ENCODE data around the gene KDM7A. TPM values are rescaled to one million over a fixed set of nuclear protein-coding genes. Genes with fewer than 3 reads are reported as not detected.
"Not testable (repeated sequence)": the region's sequence is repeated elsewhere in the genome, so short reads cannot be mapped to it uniquely, and the experiment has no call there.

Gene KDM7A
- polyA plus RNA-seq, 3 donors = 11.8 to 12.4 (median 11.8) TPM

GRCh38 chr7:140160308-140160707, 16.5 kb downstream of the KDM7A start:
- DNase-seq (ENCODE audit: low read depth in 3 of 3, low spot score in 2 of 3) = no peak

GRCh38 chr7:140159497-140159896, 17.3 kb downstream of the KDM7A start:
- DNase-seq (ENCODE audit: low read depth in 3 of 3, low spot score in 2 of 3) = no peak

- no peak for DNase-seq (ENCODE audit: low read depth in 3 of 3, low spot score in 2 of 3)
Observed at GRCh38 chr7:140156460-140157080, 20.2 kb downstream of the KDM7A start.

- no peak for DNase-seq (ENCODE audit: low read depth in 3 of 3, low spot score in 2 of 3)
Observed at GRCh38 chr7:140155428-140155827, 21.4 kb downstream of the KDM7A start.

- DNase-seq (ENCODE audit: low read depth in 3 of 3, low spot score in 2 of 3) = no peak
Observed at GRCh38 chr7:140153666-140154161, 23.1 kb downstream of the KDM7A start.

- no peak for DNase-seq (ENCODE audit: low read depth in 3 of 3, low spot score in 2 of 3)
Observed at GRCh38 chr7:140146574-140146973, 30.2 kb downstream of the KDM7A start.

GRCh38 chr7:140145709-140146108, 31.1 kb downstream of the KDM7A start:
- no peak for DNase-seq (ENCODE audit: low read depth in 3 of 3, low spot score in 2 of 3)

- DNase-seq (ENCODE audit: low read depth in 3 of 3, low spot score in 2 of 3) = no peak
Observed at GRCh38 chr7:140144821-140145220, 32.0 kb downstream of the KDM7A start.

- no peak for DNase-seq (ENCODE audit: low read depth in 3 of 3, low spot score in 2 of 3)
Observed at GRCh38 chr7:140143997-140144396, 32.8 kb downstream of the KDM7A start.

- no peak for DNase-seq (ENCODE audit: low read depth in 3 of 3, low spot score in 2 of 3)
Observed at GRCh38 chr7:140142031-140142430, 34.8 kb downstream of the KDM7A start.

GRCh38 chr7:140141256-140141655, 35.5 kb downstream of the KDM7A start:
- DNase-seq (ENCODE audit: low read depth in 3 of 3, low spot score in 2 of 3) = no peak

- DNase-seq (ENCODE audit: low read depth in 3 of 3, low spot score in 2 of 3) = no peak
Observed at GRCh38 chr7:140137078-140137477, 39.7 kb downstream of the KDM7A start.

GRCh38 chr7:140136073-140136472, 40.7 kb downstream of the KDM7A start:
- DNase-seq (ENCODE audit: low read depth in 3 of 3, low spot score in 2 of 3) = no peak

GRCh38 chr7:140134039-140134438, 42.7 kb downstream of the KDM7A start:
- DNase-seq (ENCODE audit: low read depth in 3 of 3, low spot score in 2 of 3) = no peak

GRCh38 chr7:140127360-140128127, 49.2 kb downstream of the KDM7A start:
- DNase-seq (ENCODE audit: low read depth in 3 of 3, low spot score in 2 of 3) = no peak

GRCh38 chr7:140126435-140127034, 50.2 kb downstream of the KDM7A start:
- no peak for DNase-seq (ENCODE audit: low read depth in 3 of 3, low spot score in 2 of 3)

- DNase-seq (ENCODE audit: low read depth in 3 of 3, low spot score in 2 of 3) = no peak
Observed at GRCh38 chr7:140122965-140123364, 53.8 kb downstream of the KDM7A start.

GRCh38 chr7:140121326-140121725, 55.5 kb downstream of the KDM7A start:
- no peak for DNase-seq (ENCODE audit: low read depth in 3 of 3, low spot score in 2 of 3)

- DNase-seq (ENCODE audit: low read depth in 3 of 3, low spot score in 2 of 3) = not testable (repeated sequence)
Observed at GRCh38 chr7:140114817-140115216, 62.0 kb downstream of the KDM7A start.

- DNase-seq (ENCODE audit: low read depth in 3 of 3, low spot score in 2 of 3) = not testable (repeated sequence)
Observed at GRCh38 chr7:140108777-140109176, 68.0 kb downstream of the KDM7A start.

GRCh38 chr7:140096459-140096858, 80.3 kb downstream of the KDM7A start:
- DNase-seq (ENCODE audit: low read depth in 3 of 3, low spot score in 2 of 3) = no peak

GRCh38 chr7:140093375-140093774, 83.4 kb downstream of the KDM7A start:
- DNase-seq (ENCODE audit: low read depth in 3 of 3, low spot score in 2 of 3) = no peak
